SK-N-SH (cell line): ENCODE measurements around the gene MRPS22. TPM values are rescaled to one million over a fixed set of nuclear protein-coding genes. Genes with fewer than 3 reads are reported as not detected.

Experiments
- CTCF ChIA-PET: fragments of 300-600, 350-600 bp; formaldehyde crosslinking; extraction: SDS; loops from one replicate; lab custom pipeline; 2021; lab: Yijun Ruan, JAX
- POLR2A ChIA-PET: fragments of 350-600 bp; sonication (Branson Sonifier 250); formaldehyde crosslinking; extraction: SDS; loops from one replicate; lab custom pipeline; 2020; ENCODE audit warnings: antibody characterized with exemption, inconsistent platforms; lab: Yijun Ruan, JAX
- DNase-seq: peaks from one replicate; pipeline ENCODE4 v3.0.0; 2012
- H2AFZ ChIP-seq: fragments of 200-600 bp; sonication (generic); 2 replicates; pipeline ENCODE4 v1.8.1; 2016; ENCODE audit warnings: antibody characterized with exemption, mild to moderate bottlenecking, low read depth
- H3F3A ChIP-seq: fragments of 200-600 bp; sonication (generic); replicated peaks from 2 replicates; pipeline ENCODE3; 2016; ENCODE audit warnings: antibody characterized with exemption, mild to moderate bottlenecking; ENCODE audit not compliant: insufficient read depth
- H3K27ac ChIP-seq, 2 experiments: fragments of 200-500 bp in 1 of 2; fragments of 200-600 bp in 1 of 2; sonication (Bioruptor generic) in 1 of 2; sonication (generic), shearing (Covaris generic) in 1 of 2; 2 replicates each; pipeline versions ENCODE4 v1.5.1 to v1.6.1; 2014 to 2016; ENCODE audit warnings: low read depth in 2 of 2, inconsistent platforms in 1 of 2, low read length in 1 of 2, mild to moderate bottlenecking in 1 of 2, mixed read lengths in 1 of 2
- H3K27me3 ChIP-seq: fragments of 200-600 bp; sonication (generic), shearing (Covaris generic); 2 replicates; pipeline ENCODE4 v1.6.1; 2016; ENCODE audit warnings: mixed run types; ENCODE audit not compliant: insufficient read depth
- H3K36me3 ChIP-seq, 2 experiments: fragments of 200-500 bp in 1 of 2; fragments of 200-600 bp in 1 of 2; sonication (Bioruptor generic) in 1 of 2; sonication (generic) in 1 of 2; replicated peaks in 1 of 2; 2 replicates each; pipeline versions ENCODE3 to v1.5.1; 2014 to 2016; ENCODE audit warnings: low read length in 1 of 2, mild to moderate bottlenecking in 1 of 2; ENCODE audit not compliant: insufficient read depth in 2 of 2, control insufficient read depth in 1 of 2
- H3K4me1 ChIP-seq, 2 experiments: fragments of 200-500 bp in 1 of 2; fragments of 200-600 bp in 1 of 2; sonication (Bioruptor generic) in 1 of 2; sonication (generic), shearing (Covaris generic) in 1 of 2; 2 replicates each; pipeline versions ENCODE4 v1.5.1 to v1.6.1; 2014 to 2016; ENCODE audit warnings: low read depth in 1 of 2, low read length in 1 of 2, mixed run types in 1 of 2; ENCODE audit not compliant: insufficient read depth in 2 of 2, control insufficient read depth in 1 of 2
- H3K4me2 ChIP-seq: fragments of 200-600 bp; sonication (generic), shearing (Covaris generic); 2 replicates; pipeline ENCODE4 v1.6.1; 2017; ENCODE audit warnings: mixed run types
- H3K4me3 ChIP-seq, 2 experiments: fragments of 200-500 bp in 1 of 2; fragments of 200-600 bp in 1 of 2; sonication (Bioruptor generic) in 1 of 2; sonication (generic), shearing (Covaris generic) in 1 of 2; 2 replicates each; pipeline versions ENCODE4 v1.5.1 to v1.8.1; 2014 to 2016; ENCODE audit warnings: low read depth in 2 of 2, inconsistent platforms in 1 of 2, low read length in 1 of 2, mild to moderate bottlenecking in 1 of 2, mixed read lengths in 1 of 2, moderate library complexity in 1 of 2
- H3K79me2 ChIP-seq: fragments of 200-600 bp; sonication (generic); 2 replicates; pipeline ENCODE4 v1.8.1; 2017; ENCODE audit warnings: mild to moderate bottlenecking; ENCODE audit not compliant: insufficient read depth
- H3K9ac ChIP-seq: fragments of 200-600 bp; sonication (generic); 2 replicates; pipeline ENCODE4 v1.6.1; 2017; ENCODE audit warnings: mixed run types
- H3K9me2 ChIP-seq: fragments of 200-600 bp; sonication (generic); 2 replicates; pipeline ENCODE4 v1.6.1; 2017; ENCODE audit warnings: mixed run types
- H3K9me3 ChIP-seq: fragments of 200-600 bp; sonication (generic); 2 replicates; pipeline ENCODE4 v1.6.1; 2017; ENCODE audit warnings: mixed run types, mild to moderate bottlenecking, moderate library complexity
- H4K20me1 ChIP-seq: fragments of 200-600 bp; sonication (generic); 2 replicates; pipeline ENCODE4 v1.6.1; 2017; ENCODE audit warnings: mild to moderate bottlenecking, mixed run types; ENCODE audit not compliant: insufficient read depth
- EP300 ChIP-seq, 2 experiments: IDR thresholded peaks; 2 replicates each; pipeline versions ENCODE4 v1.4.0 to v1.6.1; 2012; ENCODE audit warnings: borderline replicate concordance in 1 of 2, low read depth in 1 of 2, low read length in 1 of 2
- FOSL2 ChIP-seq: IDR thresholded peaks from 2 replicates; pipeline ENCODE4 v1.4.0; 2012; ENCODE audit warnings: low read depth, mild to moderate bottlenecking, moderate library complexity, borderline replicate concordance
- FOXJ3 ChIP-seq: sonication (generic); formaldehyde crosslinking; IDR thresholded peaks from 2 replicates; pipeline ENCODE4 v1.5.1; 2020; ENCODE audit warnings: mild to moderate bottlenecking, missing genetic modification reagents
- GATA2 ChIP-seq: sonication (generic); formaldehyde crosslinking; IDR thresholded peaks from 2 replicates; pipeline ENCODE4 v1.5.0; 2020; ENCODE audit warnings: mild to moderate bottlenecking, missing genetic modification reagents
- IRF3 ChIP-seq: fragments of 150-350 bp; IDR thresholded peaks from 2 replicates; pipeline ENCODE4 v1.6.1; 2016; ENCODE audit warnings: mild to moderate bottlenecking, low read depth, low read length
- MEF2A ChIP-seq: IDR thresholded peaks from 2 replicates; pipeline ENCODE4 v1.4.0; 2012; ENCODE audit warnings: low read depth, borderline replicate concordance
- PBX3 ChIP-seq: IDR thresholded peaks from 2 replicates; pipeline ENCODE4; 2012
- RAD21 ChIP-seq: IDR thresholded peaks from 2 replicates; pipeline ENCODE4 v1.6.1; 2012; ENCODE audit warnings: mild to moderate bottlenecking, low read length
- RCOR1 ChIP-seq: fragments of 150-350 bp; IDR thresholded peaks from 2 replicates; pipeline ENCODE4 v1.6.1; 2017; ENCODE audit warnings: antibody characterized with exemption, low read length
- SIN3A ChIP-seq: IDR thresholded peaks from 2 replicates; pipeline ENCODE4 v1.6.1; 2012; ENCODE audit warnings: low read depth, mild to moderate bottlenecking, low read length, moderate library complexity, borderline replicate concordance
- TAF1 ChIP-seq: IDR thresholded peaks from 2 replicates; pipeline ENCODE4 v1.6.1; 2012; ENCODE audit warnings: low read depth, mild to moderate bottlenecking, low read length, moderate library complexity, borderline replicate concordance
- TEAD4 ChIP-seq: IDR thresholded peaks from 2 replicates; pipeline ENCODE4 v1.4.0; 2012; ENCODE audit warnings: mild to moderate bottlenecking, borderline replicate concordance; ENCODE audit not compliant: insufficient read depth
- USF2 ChIP-seq: fragments of 150-350 bp; IDR thresholded peaks from 2 replicates; pipeline ENCODE4 v1.6.1; 2017; ENCODE audit warnings: antibody characterized with exemption, low read length, low read depth, borderline replicate concordance
- YY1 ChIP-seq: IDR thresholded peaks from 2 replicates; pipeline ENCODE4 v1.4.0; 2012; ENCODE audit warnings: low read depth, mild to moderate bottlenecking
- WGBS: methylation state at CpG from one replicate; pipeline ENCODE4 v1.1.6; 2017; ENCODE audit warnings: low lambda C conversion rate; 5-methylcytosine and 5-hydroxymethylcytosine counted together
- polyA plus RNA-seq, 3 experiments: library from polyadenylated mRNA; depleted of rRNA; stranded (reverse); fragments of >200 nt; gene quantifications; 2 replicates each; pipeline ENCODE4 v1.2.3, GENCODE V29; 2012
- TF ChIP-seq, protein P1 (sequence below): IDR thresholded peaks from 2 replicates; pipeline ENCODE4 v1.4.0; 2012; ENCODE audit warnings: low read depth, borderline replicate concordance
- TF ChIP-seq, protein P2 (sequence below): IDR thresholded peaks from 2 replicates; pipeline ENCODE4 v1.4.0; 2012; ENCODE audit warnings: low read depth, borderline replicate concordance

Gene MRPS22
- polyA plus RNA-seq, 1 of the 3 experiments (the other 2 are of a cell fraction), result 50.6 TPM

- no peaks in the 10 kb centered on the region for H4K20me1 ChIP-seq
- H3K4me3 ChIP-seq, result no peak overlapping the region
- no peaks in the 10 kb centered on the region for H3K36me3 ChIP-seq
- no peaks in the 10 kb centered on the region for H3K9me3 ChIP-seq
- H3K79me2 ChIP-seq, result no peaks in the 10 kb centered on the region
- no peaks in the 10 kb centered on the region for H3K9me2 ChIP-seq
- no peak overlapping the region for H2AFZ ChIP-seq
- 81% methylated on average over 6 of the region's 6 CpGs for WGBS
- H3K4me1 ChIP-seq, result peaks cover 5 to 24% of the 10 kb centered on the region in 2 experiments; a peak in 3 of 4 replicates
- no peaks in the 10 kb centered on the region for H3K27me3 ChIP-seq
- H3K9ac ChIP-seq, result no peak overlapping the region
- no peak for DNase-seq
- no peak overlapping the region for H3K4me2 ChIP-seq
- H3K27ac ChIP-seq, result no peak overlapping the region
- TF ChIP-seq SIN3A (no peak), RAD21 (no peak), RCOR1 (no peak), EP300 (IDR thresholded peaks at IDR 0.05; ENCODE audit: borderline replicate concordance in 1 of 2, low read depth in 1 of 2, low read length in 1 of 2) (no peak), MEF2A (no peak), PBX3 (no peak), USF2 (no peak), TEAD4 (no peak), FOXJ3 (no peak)
- TF ChIP-seq, protein P1, sequence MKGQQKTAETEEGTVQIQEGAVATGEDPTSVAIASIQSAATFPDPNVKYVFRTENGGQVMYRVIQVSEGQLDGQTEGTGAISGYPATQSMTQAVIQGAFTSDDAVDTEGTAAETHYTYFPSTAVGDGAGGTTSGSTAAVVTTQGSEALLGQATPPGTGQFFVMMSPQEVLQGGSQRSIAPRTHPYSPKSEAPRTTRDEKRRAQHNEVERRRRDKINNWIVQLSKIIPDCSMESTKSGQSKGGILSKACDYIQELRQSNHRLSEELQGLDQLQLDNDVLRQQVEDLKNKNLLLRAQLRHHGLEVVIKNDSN, result no peak
- ChIA-PET POLR2A (no interaction called here), CTCF (interaction anchor here (0.6 to 1.5 kb wide), 8 partner anchors 8 to 186 kb away, joined by 3 to 7 read pairs (median 3); no protein-coding TSS in a partner anchor)
- H3F3A ChIP-seq, result peaks cover 10% of the 10 kb centered on the region
Measured at GRCh38 chr3:139297588-139298311, 46.1 kb upstream of the MRPS22 start.

DNA sequence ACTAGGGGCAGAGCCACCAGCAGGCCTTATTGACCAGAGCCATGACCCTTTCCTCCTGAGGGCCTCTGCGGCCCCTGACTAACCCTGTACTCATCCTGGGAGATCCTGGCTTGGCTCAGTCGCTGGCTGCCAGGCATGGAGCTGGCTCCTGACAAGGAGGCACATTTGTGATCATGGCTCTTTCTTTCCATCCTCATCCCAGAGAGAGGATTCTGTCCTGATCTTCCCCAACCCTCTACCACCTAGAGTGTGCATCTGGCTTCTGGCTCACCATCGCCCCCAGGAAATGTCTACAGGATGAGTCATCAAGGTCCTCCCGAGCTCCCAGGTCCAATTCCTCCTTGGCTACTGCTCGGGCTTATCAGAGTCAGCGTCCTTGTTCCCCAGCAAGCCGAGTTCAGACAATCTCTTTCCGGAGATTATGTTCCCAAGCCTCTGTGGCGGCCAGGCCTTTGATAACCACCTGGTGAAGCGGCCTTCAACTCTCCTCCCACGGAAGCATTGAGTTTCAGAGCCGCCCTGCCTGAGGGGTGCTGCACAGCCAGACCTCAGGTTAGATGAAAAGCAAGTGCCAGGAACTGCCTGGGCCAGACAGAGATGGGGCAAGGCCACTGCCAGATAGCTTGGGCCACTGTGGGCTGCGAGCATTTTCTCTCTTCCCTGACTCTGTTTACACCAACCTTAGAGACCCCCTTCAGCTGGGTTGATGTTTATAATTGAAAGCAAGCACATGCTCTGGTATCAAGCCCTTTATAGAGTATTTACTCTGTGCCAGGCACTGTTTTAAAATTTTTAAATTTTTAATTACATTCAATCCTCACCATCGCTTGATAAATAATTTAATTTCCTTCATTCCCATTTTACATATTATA is 44.3 kb upstream of the MRPS22 start:
- 54% methylated on average over 13 of the region's 14 CpGs for WGBS
- Histone ChIP-seq H3K27ac (peak overlapping the region in 1 of 2 experiments; percentile 25; a peak in 1 of 4 replicates), H3K9me2 (no peaks in the 10 kb centered on the region), H2AFZ (no peak overlapping the region), H4K20me1 (no peaks in the 10 kb centered on the region), H3K79me2 (no peaks in the 10 kb centered on the region), H3F3A (peaks cover 12% of the 10 kb centered on the region), H3K36me3 (no peaks in the 10 kb centered on the region), H3K4me3 (no peak overlapping the region), H3K9me3 (no peaks in the 10 kb centered on the region), H3K4me2 (0 out of 2 replicates have a peak overlapping the region, but pooled peaks have one; percentile 7), H3K4me1 (peaks cover 5 to 31% of the 10 kb centered on the region in 2 experiments; a peak in 3 of 4 replicates), H3K27me3 (no peaks in the 10 kb centered on the region), H3K9ac (no peak overlapping the region)
- ChIA-PET POLR2A (no interaction called here), CTCF (interaction anchor here (1.1 to 1.5 kb wide), 6 partner anchors 11 to 188 kb away, joined by 3 to 6 read pairs (median 4); no protein-coding TSS in a partner anchor)
- DNase-seq, result no peak
- TF ChIP-seq FOSL2, result peak; percentile 64; the same call in 1 of the 2 replicates
- no peak for TF ChIP-seq YY1
- no peak for TF ChIP-seq IRF3
- TF ChIP-seq GATA2 (CRISPR knock-in tag), result no peak
- TF ChIP-seq TAF1, result no peak
- no peak for TF ChIP-seq USF2
- TF ChIP-seq, protein P2, sequence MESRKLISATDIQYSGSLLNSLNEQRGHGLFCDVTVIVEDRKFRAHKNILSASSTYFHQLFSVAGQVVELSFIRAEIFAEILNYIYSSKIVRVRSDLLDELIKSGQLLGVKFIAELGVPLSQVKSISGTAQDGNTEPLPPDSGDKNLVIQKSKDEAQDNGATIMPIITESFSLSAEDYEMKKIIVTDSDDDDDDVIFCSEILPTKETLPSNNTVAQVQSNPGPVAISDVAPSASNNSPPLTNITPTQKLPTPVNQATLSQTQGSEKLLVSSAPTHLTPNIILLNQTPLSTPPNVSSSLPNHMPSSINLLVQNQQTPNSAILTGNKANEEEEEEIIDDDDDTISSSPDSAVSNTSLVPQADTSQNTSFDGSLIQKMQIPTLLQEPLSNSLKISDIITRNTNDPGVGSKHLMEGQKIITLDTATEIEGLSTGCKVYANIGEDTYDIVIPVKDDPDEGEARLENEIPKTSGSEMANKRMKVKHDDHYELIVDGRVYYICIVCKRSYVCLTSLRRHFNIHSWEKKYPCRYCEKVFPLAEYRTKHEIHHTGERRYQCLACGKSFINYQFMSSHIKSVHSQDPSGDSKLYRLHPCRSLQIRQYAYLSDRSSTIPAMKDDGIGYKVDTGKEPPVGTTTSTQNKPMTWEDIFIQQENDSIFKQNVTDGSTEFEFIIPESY, result no peak
- TF ChIP-seq RAD21, result no peak
